B cell (primary cell): ENCODE measurements around the gene ZSWIM3.

ENCODE experiments used
- CTCF ChIP-seq: fragments of 200-600 bp; IDR thresholded peaks from one replicate; pipeline ENCODE4 v1.8.0; 2022; ENCODE audit warnings: antibody characterized with exemption, mild to moderate bottlenecking
- EZH2 ChIP-seq: IDR thresholded peaks from 2 replicates; pipeline ENCODE4 v1.6.1; 2012; ENCODE audit warnings: borderline replicate concordance, low read depth, mild to moderate bottlenecking, moderate library complexity, low read length; ENCODE audit not compliant: insufficient read depth, poor library complexity, severe bottlenecking

- TF ChIP-seq CTCF (no peak), EZH2 (no peak)
These were observed 50.7 kb downstream of the ZSWIM3 start for GRCh38 chr20:45908084-45908483.
